Measurements from ENCODE around the gene APOL4. TPM values are rescaled to one million over a fixed set of nuclear protein-coding genes. Genes with fewer than 3 reads are reported as not detected.
"Not testable (repeated sequence)": the region's sequence is repeated elsewhere in the genome, so short reads cannot be mapped to it uniquely, and the experiment has no call there.

The APOL4 gene
- total RNA-seq, 1 donor from 2014 or later: not detected

DNA sequence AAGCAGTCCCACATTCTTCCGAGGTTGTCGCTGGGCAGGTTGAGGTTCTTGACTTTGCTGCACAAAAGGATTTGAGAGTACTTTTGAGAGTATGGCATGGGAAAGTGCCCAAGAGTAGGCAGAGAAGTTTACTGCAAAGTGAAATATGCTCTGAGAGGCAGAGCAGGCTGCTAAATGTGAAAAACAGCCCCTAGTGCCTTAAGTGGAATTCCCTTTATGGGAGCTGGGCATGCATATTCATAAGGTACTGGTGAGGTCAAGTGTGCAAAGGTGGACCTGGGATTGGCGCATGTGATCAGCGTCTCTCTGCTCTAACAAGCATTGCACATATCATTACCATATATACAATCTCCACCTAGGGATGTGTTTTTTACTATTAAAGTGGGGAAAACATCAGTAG lies 12.0 kb upstream of the APOL4 start:
- no peak for DNase-seq (ENCODE audit: low read depth)
- TF ChIP-seq, protein P1, sequence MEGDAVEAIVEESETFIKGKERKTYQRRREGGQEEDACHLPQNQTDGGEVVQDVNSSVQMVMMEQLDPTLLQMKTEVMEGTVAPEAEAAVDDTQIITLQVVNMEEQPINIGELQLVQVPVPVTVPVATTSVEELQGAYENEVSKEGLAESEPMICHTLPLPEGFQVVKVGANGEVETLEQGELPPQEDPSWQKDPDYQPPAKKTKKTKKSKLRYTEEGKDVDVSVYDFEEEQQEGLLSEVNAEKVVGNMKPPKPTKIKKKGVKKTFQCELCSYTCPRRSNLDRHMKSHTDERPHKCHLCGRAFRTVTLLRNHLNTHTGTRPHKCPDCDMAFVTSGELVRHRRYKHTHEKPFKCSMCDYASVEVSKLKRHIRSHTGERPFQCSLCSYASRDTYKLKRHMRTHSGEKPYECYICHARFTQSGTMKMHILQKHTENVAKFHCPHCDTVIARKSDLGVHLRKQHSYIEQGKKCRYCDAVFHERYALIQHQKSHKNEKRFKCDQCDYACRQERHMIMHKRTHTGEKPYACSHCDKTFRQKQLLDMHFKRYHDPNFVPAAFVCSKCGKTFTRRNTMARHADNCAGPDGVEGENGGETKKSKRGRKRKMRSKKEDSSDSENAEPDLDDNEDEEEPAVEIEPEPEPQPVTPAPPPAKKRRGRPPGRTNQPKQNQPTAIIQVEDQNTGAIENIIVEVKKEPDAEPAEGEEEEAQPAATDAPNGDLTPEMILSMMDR (conservative IDR thresholded peaks at IDR 0.05; ENCODE audit: low read depth, low read length): no peak
- no peak overlapping the region for H3K4me3 ChIP-seq (ENCODE audit: low read depth, low read length)

DNA sequence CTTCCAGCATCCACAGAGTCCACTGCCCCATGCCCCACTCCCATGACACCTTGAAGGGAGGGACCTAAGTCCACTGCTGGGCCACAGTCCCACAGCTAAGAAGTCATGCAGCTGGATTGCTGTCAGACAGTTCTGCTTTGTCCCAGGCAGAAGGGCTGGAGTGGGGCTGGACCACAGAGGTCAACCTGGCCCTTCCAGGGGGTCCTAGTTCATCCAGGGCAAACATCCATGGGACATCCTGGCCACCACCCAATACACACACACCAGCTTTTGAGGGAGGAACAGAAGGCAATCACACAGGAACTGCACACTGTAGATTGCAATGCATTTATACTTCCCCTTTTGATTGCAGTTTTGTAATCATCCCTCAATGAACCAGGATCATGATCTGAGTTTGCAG lies 11.3 kb upstream of the APOL4 start:
- H3K4me3 ChIP-seq (ENCODE audit: low read depth, low read length): no peak overlapping the region
- TF ChIP-seq, protein P1 (conservative IDR thresholded peaks at IDR 0.05; ENCODE audit: low read depth, low read length): no peak
- DNase-seq (ENCODE audit: low read depth): no peak

DNA sequence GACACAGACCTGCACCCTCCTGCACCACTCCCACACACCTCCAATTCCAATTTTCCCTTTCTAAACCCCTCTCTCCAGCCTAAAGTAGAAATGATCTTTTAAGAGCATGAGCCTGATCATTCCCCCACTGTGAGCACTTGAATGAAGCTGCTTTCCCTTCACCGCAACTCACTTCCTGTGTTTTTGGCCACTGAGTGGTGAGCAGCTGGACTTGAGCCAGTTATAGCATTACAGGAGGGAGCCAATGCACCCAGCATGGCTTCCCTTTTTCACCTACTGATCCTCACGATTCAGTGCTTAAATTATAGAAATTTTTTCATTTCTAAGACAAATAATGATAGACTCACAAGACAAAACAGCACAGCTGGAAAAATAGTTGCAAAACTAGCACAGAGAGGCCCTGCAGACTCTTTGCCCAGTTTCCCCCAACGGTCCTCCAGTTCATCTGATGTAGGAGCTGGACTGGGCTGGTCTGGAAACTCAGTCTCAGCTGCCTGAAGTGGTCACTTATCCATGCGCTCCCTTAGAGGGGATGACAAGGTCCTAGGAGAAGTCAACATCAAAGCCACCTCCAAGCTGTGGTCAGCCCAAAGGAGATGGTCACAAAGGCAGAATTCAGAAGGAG lies 9.7 kb upstream of the APOL4 start:
- no peak overlapping the region for H3K4me3 ChIP-seq (ENCODE audit: low read depth, low read length)
- TF ChIP-seq, protein P1 (conservative IDR thresholded peaks at IDR 0.05; ENCODE audit: low read depth, low read length): no peak
- no peak for DNase-seq (ENCODE audit: low read depth)

DNA sequence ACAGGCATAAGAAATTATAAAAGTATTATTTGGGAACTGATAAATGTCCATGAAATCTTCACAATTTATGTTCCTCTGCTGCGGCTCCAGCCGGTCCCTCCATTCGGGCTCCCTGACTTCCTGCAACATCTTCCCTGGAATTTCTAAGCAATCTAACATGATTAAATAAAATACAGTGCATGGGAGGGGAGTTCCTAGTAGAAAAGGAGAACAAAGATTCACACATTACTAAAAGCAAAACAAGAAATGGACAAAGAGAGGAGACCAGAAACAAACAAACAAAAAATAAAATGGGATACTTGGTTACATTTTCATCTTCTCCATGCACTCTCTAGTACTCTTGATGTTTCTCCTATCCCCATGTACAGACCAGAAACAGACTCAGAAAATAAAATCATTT lies 8.6 kb upstream of the APOL4 start:
- H3K4me3 ChIP-seq (ENCODE audit: low read depth, low read length): no peak overlapping the region
- no peak for DNase-seq (ENCODE audit: low read depth)
- TF ChIP-seq, protein P1 (conservative IDR thresholded peaks at IDR 0.05; ENCODE audit: low read depth, low read length): no peak

DNA sequence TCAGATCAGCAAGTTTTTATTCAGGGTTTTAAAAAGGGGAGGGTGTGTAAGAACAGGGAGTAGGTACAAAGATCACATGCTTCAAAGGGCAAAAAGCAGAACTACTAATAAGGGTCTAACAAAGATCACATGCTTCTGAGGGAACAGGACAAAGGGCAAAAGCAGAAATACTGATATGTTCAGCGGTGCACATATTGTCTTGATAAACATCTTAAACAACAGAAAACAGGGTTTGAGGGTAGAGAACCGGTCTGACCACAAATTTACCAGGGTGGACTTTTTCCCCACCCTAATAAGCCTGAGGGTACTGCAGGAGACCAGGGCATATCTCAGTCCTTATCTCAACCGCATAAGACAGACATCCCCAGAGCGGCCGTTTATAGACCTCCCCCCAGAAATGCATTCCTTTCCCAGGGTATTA lies 7.9 kb upstream of the APOL4 start:
- not testable (repeated sequence) for DNase-seq (ENCODE audit: low read depth); H3K4me3 ChIP-seq (ENCODE audit: low read depth, low read length)

DNA sequence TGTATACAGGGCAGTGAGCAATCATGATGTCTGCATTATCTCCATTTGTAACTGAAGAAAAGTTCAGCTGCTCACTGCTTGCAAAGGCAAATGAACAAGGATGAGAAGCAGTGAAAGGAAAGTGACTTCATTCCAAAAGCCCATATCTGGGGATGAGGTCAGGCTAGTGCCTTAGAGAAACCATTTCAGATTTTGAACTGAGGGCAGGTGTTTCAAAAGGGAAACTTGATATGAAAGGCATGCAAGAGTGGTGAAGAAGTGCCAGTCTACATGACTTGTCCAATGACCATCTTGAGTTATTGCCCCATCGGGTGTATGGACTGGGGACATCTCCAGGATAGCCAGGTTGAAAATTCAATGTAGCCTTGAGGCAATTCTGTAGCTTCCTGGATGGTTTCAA lies 7.3 kb upstream of the APOL4 start:
- TF ChIP-seq, protein P1 (conservative IDR thresholded peaks at IDR 0.05; ENCODE audit: low read depth, low read length): no peak
- no peak for DNase-seq (ENCODE audit: low read depth)
- H3K4me3 ChIP-seq (ENCODE audit: low read depth, low read length): no peak overlapping the region

DNA sequence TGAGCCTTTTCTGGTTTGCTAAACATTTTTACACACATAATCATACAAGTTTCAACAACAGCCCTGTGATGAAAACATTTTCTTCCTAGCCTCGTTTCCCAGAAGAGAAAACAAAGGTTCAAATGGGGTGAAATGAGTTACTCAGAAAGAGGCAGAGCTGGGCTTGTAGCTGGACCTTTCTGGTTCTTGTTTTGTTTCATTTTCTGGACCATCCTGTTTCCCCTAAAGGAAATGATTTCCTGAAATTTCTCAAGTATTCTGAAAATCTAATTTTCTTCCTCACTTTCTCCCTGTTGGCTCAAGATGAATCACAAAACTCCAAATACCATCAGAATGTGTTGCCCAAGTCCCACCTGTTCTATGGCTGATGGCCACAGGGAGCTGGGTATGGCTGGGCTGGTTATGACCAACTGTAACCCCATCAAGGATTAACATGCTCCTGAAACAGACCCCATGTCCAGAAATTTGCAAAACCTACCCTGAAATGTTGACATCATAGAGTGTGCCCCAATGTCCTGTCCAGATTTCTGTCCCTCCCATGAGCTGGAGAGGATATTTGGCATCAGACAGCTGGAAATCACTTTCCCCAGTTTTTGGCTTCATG lies 6.7 kb upstream of the APOL4 start:
- no peak for DNase-seq (ENCODE audit: low read depth)
- H3K4me3 ChIP-seq (ENCODE audit: low read depth, low read length): no peak overlapping the region
- TF ChIP-seq, protein P1 (conservative IDR thresholded peaks at IDR 0.05; ENCODE audit: low read depth, low read length): no peak
